GM20000 (cell line): ENCODE measurements around the gene ANTXR1.

Experiments
- DNase-seq: peaks from one replicate; pipeline ENCODE4 v3.0.0; 2012; ENCODE audit warnings: low spot score
- TF ChIP-seq, protein P1 (sequence below): IDR thresholded peaks from 2 replicates; pipeline ENCODE4 v1.5.1; 2012; ENCODE audit warnings: mild to moderate bottlenecking, control low read depth; ENCODE audit errors: extremely low read depth, missing control alignments

The ANTXR1 gene

DNA sequence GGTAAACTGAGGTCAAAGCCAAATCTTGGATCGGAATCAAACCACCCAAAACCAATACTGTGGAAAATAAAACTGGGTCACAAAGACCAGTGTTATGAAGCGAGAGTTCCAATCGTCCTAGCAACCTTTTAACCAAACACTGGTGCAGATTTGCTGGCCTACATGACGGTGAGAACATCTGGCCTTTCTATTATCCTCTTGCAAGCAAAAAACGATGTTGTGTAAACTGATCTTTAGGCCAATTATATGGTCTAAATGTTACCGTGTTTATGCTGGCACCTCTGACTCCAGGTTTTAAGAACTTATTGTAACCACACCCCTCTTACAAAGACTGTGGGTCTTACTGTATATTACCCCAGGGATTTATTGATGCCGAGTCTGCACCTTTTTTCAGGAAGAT lies 228.1 kb downstream of the ANTXR1 start:
- TF ChIP-seq, protein P1, sequence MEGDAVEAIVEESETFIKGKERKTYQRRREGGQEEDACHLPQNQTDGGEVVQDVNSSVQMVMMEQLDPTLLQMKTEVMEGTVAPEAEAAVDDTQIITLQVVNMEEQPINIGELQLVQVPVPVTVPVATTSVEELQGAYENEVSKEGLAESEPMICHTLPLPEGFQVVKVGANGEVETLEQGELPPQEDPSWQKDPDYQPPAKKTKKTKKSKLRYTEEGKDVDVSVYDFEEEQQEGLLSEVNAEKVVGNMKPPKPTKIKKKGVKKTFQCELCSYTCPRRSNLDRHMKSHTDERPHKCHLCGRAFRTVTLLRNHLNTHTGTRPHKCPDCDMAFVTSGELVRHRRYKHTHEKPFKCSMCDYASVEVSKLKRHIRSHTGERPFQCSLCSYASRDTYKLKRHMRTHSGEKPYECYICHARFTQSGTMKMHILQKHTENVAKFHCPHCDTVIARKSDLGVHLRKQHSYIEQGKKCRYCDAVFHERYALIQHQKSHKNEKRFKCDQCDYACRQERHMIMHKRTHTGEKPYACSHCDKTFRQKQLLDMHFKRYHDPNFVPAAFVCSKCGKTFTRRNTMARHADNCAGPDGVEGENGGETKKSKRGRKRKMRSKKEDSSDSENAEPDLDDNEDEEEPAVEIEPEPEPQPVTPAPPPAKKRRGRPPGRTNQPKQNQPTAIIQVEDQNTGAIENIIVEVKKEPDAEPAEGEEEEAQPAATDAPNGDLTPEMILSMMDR: no peak

DNA sequence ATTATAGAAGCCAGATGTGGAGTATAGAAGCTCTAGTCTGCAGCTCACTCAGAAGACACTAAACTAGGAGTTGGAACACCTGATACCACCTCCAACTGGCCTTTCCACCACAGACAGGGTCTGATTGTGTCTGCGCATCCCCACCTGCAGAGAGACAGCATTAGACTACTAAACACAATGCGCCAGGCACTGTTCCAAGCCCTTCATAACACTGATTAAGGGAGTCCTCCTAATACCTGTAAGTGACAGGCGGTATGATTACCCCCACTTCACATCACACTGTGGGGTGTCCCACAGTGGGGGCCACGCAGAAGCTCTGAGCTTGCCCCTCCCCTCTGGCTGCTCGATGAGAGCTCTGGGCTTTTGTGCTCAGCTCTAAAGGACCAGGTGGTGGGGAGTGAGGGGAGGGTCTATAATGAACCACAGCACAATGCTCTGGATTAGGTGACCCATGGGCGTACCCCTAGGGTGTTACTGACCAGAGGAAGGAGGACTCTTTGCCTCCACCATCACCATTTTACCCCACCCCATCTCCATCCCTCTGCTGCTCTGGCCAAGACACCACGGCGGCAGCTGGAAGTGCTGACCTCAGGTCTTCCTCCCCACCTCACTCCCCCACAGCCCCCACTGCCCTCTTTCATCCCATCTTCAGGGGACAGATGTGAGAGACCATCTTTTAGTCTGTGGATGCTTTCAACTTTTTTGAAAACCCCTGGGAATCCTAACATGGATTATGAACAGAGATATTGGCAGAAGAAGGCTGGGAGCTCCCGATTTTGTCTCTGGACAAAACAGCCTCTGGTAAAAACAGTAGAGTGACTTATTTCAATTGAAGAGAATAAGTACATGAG lies 228.9 kb downstream of the ANTXR1 start:
- TF ChIP-seq, protein P1: no peak
- no peak for DNase-seq

More for the DNA sequence above, 228.1 kb downstream of the ANTXR1 start:
- DNase-seq: no peak

DNA sequence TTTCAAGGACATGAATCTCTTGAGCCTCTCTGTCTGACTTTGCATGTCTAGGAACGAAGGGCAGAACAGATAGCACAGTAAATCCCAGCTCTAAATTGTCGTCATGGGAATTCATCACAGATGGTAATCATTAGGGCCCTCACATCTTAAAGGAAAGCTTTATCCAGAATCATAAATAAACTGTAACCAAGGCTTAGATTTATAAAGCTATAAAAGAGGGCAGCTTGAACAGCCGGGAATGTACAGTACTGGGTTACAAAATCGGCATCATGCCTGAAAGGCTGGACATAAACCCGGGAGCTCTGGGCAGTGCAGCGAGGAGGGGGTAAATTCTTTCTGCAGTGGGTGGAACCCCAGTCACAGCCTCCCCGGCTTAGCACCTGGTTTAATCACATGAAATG lies 229.7 kb downstream of the ANTXR1 start:
- TF ChIP-seq, protein P1: no peak
- DNase-seq: no peak

DNA sequence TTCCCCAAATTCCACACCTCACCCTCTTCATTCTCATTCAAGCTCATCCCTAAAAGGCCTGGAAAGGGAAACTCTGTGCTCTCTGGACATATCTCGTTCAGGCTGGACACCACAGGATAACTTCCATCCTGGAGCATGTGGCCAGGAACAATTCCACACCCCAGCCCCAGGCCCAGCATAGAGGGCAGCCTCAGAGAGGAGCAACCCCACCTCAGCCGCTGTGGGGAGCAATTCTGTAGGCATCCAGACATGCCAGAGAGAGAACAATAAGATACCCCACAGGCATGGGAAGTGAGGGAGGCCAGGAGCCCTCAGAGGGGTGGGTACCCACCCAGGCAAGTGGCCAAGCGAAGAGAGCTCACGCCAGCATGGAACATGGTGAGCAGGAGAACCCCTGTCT lies 230.7 kb downstream of the ANTXR1 start:
- DNase-seq: no peak
- TF ChIP-seq, protein P1: no peak

DNA sequence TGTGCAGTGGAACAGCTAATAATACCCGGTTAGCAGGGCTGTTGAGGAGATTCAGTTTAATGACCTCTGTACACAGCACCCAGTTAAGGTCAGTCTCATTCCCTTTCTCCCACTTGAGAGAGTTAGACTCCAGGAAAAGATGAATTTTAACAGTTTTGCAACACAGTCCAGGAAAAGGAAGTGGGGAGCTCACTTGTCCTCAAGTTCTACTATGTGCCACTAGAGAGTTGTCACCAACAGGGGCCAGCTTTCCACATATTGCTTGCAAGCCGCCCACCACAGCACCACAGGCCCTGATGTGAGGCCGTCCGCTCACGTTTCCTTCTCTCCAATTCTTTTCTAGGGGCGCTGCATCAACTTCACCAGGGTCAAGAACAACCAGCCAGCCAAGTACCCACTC lies 231.9 kb downstream of the ANTXR1 start:
- TF ChIP-seq, protein P1: no peak
- no peak for DNase-seq

DNA sequence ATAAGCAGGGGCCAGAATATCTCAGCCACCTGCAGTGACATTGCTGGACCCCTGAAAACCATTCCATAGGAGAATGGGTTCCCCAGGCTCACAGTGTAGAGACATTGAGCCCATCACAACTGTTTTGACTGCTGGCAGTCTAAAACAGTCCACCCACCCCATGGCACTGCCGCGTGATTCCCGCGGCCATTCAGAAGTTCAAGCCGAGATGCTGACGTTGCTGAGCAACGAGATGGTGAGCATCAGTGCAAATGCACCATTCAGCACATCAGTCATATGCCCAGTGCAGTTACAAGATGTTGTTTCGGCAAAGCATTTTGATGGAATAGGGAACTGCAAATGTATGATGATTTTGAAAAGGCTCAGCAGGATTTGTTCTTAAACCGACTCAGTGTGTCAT lies 234.6 kb downstream of the ANTXR1 start:
- DNase-seq: no peak

DNA sequence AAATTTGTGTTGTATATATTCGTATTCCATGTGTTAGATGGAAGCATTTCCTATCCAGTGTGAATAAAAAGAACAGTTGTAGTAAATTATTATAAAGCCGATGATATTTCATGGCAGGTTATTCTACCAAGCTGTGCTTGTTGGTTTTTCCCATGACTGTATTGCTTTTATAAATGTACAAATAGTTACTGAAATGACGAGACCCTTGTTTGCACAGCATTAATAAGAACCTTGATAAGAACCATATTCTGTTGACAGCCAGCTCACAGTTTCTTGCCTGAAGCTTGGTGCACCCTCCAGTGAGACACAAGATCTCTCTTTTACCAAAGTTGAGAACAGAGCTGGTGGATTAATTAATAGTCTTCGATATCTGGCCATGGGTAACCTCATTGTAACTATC lies 235.3 kb downstream of the ANTXR1 start:
- no peak for DNase-seq
- TF ChIP-seq, protein P1: no peak

More for the DNA sequence above, 234.6 kb downstream of the ANTXR1 start:
- TF ChIP-seq, protein P1: no peak
